B cell (primary cell): Measurements from ENCODE around the gene PTPN14.

Experiments
- EZH2 ChIP-seq: IDR thresholded peaks from 2 replicates; pipeline ENCODE4 v1.6.1; 2012; ENCODE audit warnings: borderline replicate concordance, low read depth, mild to moderate bottlenecking, moderate library complexity, low read length; ENCODE audit not compliant: insufficient read depth, poor library complexity, severe bottlenecking
- TF ChIP-seq, protein P1 (sequence below): fragments of 200-600 bp; IDR thresholded peaks from one replicate; pipeline ENCODE4 v1.8.0; 2022; ENCODE audit warnings: antibody characterized with exemption, mild to moderate bottlenecking

DNA sequence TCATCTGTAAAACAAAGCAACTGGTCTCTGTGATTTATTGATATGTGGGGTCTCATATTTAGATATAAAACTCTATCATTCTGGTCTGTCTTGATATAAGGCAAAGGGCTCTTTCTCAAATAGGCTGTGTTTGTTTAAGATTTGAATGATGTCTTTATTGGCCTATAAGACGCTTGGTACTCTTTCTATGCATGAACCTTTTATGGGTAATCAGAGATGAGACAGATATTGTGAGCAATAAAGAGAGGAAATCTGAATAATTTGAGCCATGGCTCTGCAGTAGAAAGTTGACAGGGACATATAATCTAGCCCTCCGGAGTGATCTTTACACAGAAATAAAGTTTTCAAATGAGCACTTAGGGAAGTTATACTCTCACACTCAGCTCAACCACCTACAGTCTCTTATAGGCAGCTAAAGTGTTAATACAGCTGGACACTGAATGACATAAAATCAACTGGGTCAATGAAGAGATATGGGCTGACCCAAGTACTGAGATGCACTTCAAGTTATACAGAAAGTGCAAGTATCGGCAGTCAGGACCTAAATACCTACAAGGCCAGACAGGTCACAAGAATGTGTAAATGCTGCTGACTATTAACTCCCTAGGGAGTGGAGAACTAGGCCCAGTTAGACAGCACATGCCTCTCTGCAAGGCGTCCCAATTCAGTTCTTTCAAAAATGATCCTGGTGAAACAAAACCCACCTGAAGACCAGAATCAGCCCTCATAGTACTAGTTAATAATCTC, 111.0 kb downstream of the PTPN14 start:
- no peak for TF ChIP-seq EZH2
- TF ChIP-seq, protein P1, sequence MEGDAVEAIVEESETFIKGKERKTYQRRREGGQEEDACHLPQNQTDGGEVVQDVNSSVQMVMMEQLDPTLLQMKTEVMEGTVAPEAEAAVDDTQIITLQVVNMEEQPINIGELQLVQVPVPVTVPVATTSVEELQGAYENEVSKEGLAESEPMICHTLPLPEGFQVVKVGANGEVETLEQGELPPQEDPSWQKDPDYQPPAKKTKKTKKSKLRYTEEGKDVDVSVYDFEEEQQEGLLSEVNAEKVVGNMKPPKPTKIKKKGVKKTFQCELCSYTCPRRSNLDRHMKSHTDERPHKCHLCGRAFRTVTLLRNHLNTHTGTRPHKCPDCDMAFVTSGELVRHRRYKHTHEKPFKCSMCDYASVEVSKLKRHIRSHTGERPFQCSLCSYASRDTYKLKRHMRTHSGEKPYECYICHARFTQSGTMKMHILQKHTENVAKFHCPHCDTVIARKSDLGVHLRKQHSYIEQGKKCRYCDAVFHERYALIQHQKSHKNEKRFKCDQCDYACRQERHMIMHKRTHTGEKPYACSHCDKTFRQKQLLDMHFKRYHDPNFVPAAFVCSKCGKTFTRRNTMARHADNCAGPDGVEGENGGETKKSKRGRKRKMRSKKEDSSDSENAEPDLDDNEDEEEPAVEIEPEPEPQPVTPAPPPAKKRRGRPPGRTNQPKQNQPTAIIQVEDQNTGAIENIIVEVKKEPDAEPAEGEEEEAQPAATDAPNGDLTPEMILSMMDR = no peak
